ENCODE results near the gene NABP1. TPM values are rescaled to one million over a fixed set of nuclear protein-coding genes. Genes with fewer than 3 reads are reported as not detected.

NABP1 gene
- total and polyA plus RNA-seq, 10 of the 15 experiments (the other 5 are each of a cell fraction or from before 2014, with no cell fraction given) = 22.9 to 65.7 (median 39.9) TPM

DNA sequence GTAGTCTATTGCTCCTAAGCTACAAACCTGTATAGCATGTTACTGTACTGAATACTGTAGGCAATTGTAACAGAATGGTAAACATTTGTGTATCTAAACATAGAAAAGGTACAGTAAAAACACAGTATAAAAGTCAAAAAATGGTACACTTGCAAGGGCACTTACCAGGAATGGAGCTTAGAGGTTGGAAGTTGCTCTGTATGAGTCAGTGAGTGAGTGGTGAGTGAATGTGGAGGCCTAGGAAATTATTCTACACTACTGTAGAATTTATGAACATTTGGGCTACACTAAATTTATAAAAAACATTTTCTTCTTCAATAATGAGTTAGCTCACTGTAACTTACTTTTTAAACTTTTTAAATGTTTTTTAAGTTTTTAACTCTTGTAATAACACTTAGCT, 19.0 kb downstream of the NABP1 start:
- DNase-seq (ENCODE audit: low read depth, low spot score) (no peak), ATAC-seq (no peak), FAIRE-seq (no peak)
- no peak for TF ChIP-seq SMAD1 (IDR thresholded peaks at IDR 0.05; ENCODE audit: low read depth, partially characterized antibody)
- TF ChIP-seq POLR2AphosphoS2 (IDR thresholded peaks at IDR 0.05; ENCODE audit: low read depth, low read length) = no peak
- no peak for TF ChIP-seq MTA2 (IDR thresholded peaks at IDR 0.05; ENCODE audit: low read depth)
- no peak for TF ChIP-seq CBX5 (IDR thresholded peaks at IDR 0.05; ENCODE audit: low read depth)
- Histone ChIP-seq H3K27ac (ENCODE audit: control insufficient read depth, insufficient read depth) (no peak overlapping the region), H3K9ac (ENCODE audit: control insufficient read depth, insufficient read depth, low read length) (no peak overlapping the region), H4K20me1 (ENCODE audit: control insufficient read depth, insufficient read depth) (no peaks in the 10 kb centered on the region), H3K4me3 (no peak overlapping the region), H3K4me2 (ENCODE audit: control insufficient read depth, insufficient read depth) (no peak overlapping the region), H3K79me2 (ENCODE audit: control insufficient read depth, insufficient read depth, low read length) (no peaks in the 10 kb centered on the region), H3K27me3 (replicated peaks in 1 of 2; ENCODE audit: control insufficient read depth in 2 of 2, insufficient read depth in 2 of 2, low read length in 1 of 2) (no peaks in the 10 kb centered on the region), H3K4me1 (ENCODE audit: control insufficient read depth, insufficient read depth, low read length) (no peaks in the 10 kb centered on the region), H3K36me3 (ENCODE audit: control insufficient read depth in 2 of 2, insufficient read depth in 2 of 2, low read length in 1 of 2) (no peaks in the 10 kb centered on the region), H3K9me3 (replicated peaks; ENCODE audit: control insufficient read depth, insufficient read depth, low read length) (no peaks in the 10 kb centered on the region; the same call in 2 of the 3 replicates), H2AFZ (ENCODE audit: control insufficient read depth, low read depth, low read length) (no peak overlapping the region)
- ChIA-PET RAD21 (ENCODE audit: unreplicated experiment) (interaction anchor here (1.1 to 1.6 kb wide), 2 partner anchors 27 to 129 kb away, joined by 3 to 9 read pairs; no protein-coding TSS in a partner anchor), SMC1A (ENCODE audit: uncharacterized antibody, unreplicated experiment) (interaction anchor here (0.9 to 3.9 kb wide), 15 partner anchors 11 to 143 kb away, joined by 3 to 16 read pairs (median 4); no protein-coding TSS in a partner anchor), CTCF (interaction anchor here (1.0 to 4.3 kb wide), 12 partner anchors 11 to 465 kb away, joined by 3 to 40 read pairs (median 6); no protein-coding TSS in a partner anchor), POLR2A (interaction anchor here (0.6 kb wide), 1 partner anchor 137 kb away, joined by 7 read pairs; no protein-coding TSS in a partner anchor)
- BruUV-seq (replicated peaks) = no TSS peak
- intact Hi-C loops (cut with micrococcal nuclease; ENCODE audit: unreplicated experiment) (loop anchor here (10.0 kb wide), 1 partner anchor 532 kb away; no protein-coding TSS in a partner anchor), in situ Hi-C loops (cut with MboI) (no loop called here)

DNA sequence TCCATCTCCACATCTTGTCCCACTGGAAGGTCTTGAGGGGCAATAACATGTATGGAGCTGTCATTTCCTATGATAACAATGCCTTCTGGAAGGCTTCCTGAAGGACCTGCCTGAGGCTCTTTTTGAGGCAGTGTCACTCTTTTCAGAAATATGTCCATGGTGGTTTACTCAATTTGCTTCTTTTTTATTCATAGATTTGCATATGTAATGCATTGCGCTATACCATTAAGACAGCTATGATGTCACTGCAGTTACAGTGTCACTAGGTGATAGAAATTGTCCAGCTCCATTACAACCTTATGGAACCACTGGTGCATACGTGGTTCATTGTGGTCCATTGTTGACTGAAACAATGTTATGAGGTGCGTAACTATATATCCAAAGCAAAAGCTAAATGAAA, 19.9 kb downstream of the NABP1 start:
- in situ Hi-C loops (cut with MboI) = no loop called here
- no TSS peak for BruUV-seq (replicated peaks)
- Histone ChIP-seq H2AFZ (ENCODE audit: control insufficient read depth, low read depth, low read length) (no peak overlapping the region), H3K27me3 (replicated peaks in 1 of 2; ENCODE audit: control insufficient read depth in 2 of 2, insufficient read depth in 2 of 2, low read length in 1 of 2) (no peaks in the 10 kb centered on the region), H3K4me3 (no peak overlapping the region), H3K9me3 (replicated peaks; ENCODE audit: control insufficient read depth, insufficient read depth, low read length) (no peaks in the 10 kb centered on the region; the same call in 2 of the 3 replicates), H3K9ac (ENCODE audit: control insufficient read depth, insufficient read depth, low read length) (no peak overlapping the region), H3K79me2 (ENCODE audit: control insufficient read depth, insufficient read depth, low read length) (no peaks in the 10 kb centered on the region), H3K4me1 (ENCODE audit: control insufficient read depth, insufficient read depth, low read length) (no peaks in the 10 kb centered on the region), H3K4me2 (ENCODE audit: control insufficient read depth, insufficient read depth) (no peak overlapping the region), H4K20me1 (ENCODE audit: control insufficient read depth, insufficient read depth) (no peaks in the 10 kb centered on the region), H3K27ac (ENCODE audit: control insufficient read depth, insufficient read depth) (no peak overlapping the region), H3K36me3 (ENCODE audit: control insufficient read depth in 2 of 2, insufficient read depth in 2 of 2, low read length in 1 of 2) (no peaks in the 10 kb centered on the region)
- TF ChIP-seq CBX3 (IDR thresholded peaks at IDR 0.05; ENCODE audit: borderline replicate concordance, low read depth) (no peak), NFYB (IDR thresholded peaks at IDR 0.05; ENCODE audit: insufficient read depth, low read depth, low read length) (no peak), TBL1XR1 (IDR thresholded peaks at IDR 0.05; ENCODE audit: low read depth, low read length) (no peak), YBX1 (IDR thresholded peaks at IDR 0.05) (no peak), SREBF1 (IDR thresholded peaks at IDR 0.05; ENCODE audit: low read length) (no peak)
- TF ChIP-seq, protein P1, sequence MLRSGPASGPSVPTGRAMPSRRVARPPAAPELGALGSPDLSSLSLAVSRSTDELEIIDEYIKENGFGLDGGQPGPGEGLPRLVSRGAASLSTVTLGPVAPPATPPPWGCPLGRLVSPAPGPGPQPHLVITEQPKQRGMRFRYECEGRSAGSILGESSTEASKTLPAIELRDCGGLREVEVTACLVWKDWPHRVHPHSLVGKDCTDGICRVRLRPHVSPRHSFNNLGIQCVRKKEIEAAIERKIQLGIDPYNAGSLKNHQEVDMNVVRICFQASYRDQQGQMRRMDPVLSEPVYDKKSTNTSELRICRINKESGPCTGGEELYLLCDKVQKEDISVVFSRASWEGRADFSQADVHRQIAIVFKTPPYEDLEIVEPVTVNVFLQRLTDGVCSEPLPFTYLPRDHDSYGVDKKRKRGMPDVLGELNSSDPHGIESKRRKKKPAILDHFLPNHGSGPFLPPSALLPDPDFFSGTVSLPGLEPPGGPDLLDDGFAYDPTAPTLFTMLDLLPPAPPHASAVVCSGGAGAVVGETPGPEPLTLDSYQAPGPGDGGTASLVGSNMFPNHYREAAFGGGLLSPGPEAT (IDR thresholded peaks at IDR 0.05; ENCODE audit: low read depth) = no peak
- FAIRE-seq = no peak
- intact Hi-C loops (cut with micrococcal nuclease; ENCODE audit: unreplicated experiment) = loop anchor here (10.0 kb wide), 1 partner anchor 533 kb away; no protein-coding TSS in a partner anchor
- 95% methylated on average over 3 of the region's 3 CpGs for WGBS (ENCODE audit: insufficient coverage, insufficient replicate concordance, low lambda C conversion rate, missing lambda C conversion rate)
- POLR2A ChIA-PET = no interaction called here
- RAD21 ChIA-PET (ENCODE audit: unreplicated experiment) = interaction anchor here (1.2 kb wide), 2 partner anchors 142 to 465 kb away, joined by 3 to 4 read pairs; no protein-coding TSS in a partner anchor
- no peak for ATAC-seq
- CTCF ChIA-PET = interaction anchor here (1.0 to 4.3 kb wide), 7 partner anchors 10 to 465 kb away, joined by 3 to 40 read pairs (median 7); no protein-coding TSS in a partner anchor
- no peak for DNase-seq (ENCODE audit: low read depth, low spot score)
- SMC1A ChIA-PET (ENCODE audit: uncharacterized antibody, unreplicated experiment) = interaction anchor here (0.9 to 3.9 kb wide), 9 partner anchors 9 to 144 kb away, joined by 3 to 16 read pairs (median 6); no protein-coding TSS in a partner anchor
